Measurements from ENCODE around the gene NPTX1.

NPTX1 gene

DNA sequence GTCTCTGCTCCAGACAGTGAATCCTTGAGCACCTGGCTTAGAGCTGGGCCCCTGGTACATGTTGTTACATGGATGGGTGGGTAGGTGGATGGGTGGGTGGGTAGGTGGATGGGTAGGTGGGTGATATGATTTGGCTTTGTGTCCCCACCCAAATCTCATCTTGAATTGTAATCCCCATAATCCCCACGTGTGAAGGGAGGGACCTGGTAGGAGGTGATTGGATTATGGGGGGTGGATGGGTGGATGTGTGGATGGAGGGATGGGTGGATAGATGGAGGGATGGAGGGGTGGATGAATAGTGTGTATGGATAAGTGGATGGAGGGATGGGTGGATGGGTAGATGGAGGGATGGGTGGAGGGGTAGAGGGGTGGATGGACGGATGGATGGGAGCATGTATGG, 26.6 kb upstream of the NPTX1 start:
- DNase-seq: no peak

DNA sequence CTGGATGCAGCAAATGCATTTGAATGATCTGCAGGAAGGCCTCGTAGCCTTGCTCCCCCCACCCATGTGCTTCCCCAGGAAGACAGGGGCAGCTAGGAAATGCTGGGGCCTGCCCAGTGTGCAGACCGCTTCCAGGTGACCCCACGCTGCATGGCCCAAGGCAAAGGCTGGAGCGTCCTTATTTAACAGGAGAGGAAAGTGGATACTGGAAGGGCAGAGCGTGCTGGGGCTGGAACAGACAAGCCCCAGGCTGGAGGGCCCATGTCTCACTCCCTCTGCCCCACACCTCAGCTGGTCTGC, 26.1 kb upstream of the NPTX1 start:
- DNase-seq: no peak

DNA sequence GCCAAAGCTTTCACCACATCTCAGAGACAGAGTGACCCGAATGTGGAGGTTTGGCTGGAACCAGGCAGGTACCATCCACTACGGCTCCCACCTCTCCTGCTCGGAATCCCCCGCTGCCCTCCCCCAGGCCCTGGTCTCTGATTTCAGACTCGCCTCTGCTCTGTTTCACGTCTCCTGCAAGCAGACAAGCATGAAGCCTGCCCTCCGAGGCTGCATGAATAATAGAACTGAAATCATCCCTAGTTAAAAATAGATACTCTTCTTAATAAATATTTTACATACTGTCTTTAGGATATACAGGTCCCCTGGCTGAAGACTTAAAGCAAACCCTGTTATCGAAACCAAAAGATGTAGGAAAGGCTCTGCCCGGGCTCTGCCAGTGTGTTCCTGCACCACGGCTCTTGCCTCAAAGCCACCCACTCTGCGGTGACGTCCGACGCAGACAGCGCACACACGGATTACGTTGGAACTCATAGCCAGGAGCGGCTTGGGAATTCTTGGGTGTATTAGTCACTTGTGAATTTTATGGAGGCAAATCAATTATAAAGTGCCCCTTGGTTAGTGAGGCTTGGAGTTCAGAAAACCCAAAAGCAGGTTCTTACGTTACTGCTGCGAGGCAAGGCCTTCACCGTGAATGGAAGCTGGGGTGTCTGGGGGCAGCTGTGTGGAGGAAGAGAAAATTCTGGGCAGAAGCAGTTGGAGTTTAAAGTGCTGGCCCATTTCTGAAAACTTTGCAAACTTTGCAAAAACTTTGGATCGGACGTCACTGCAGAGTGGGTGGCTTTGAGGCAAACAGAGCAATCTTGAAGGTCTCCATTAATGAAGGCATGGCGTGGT, 25.6 kb upstream of the NPTX1 start:
- no peak for DNase-seq

DNA sequence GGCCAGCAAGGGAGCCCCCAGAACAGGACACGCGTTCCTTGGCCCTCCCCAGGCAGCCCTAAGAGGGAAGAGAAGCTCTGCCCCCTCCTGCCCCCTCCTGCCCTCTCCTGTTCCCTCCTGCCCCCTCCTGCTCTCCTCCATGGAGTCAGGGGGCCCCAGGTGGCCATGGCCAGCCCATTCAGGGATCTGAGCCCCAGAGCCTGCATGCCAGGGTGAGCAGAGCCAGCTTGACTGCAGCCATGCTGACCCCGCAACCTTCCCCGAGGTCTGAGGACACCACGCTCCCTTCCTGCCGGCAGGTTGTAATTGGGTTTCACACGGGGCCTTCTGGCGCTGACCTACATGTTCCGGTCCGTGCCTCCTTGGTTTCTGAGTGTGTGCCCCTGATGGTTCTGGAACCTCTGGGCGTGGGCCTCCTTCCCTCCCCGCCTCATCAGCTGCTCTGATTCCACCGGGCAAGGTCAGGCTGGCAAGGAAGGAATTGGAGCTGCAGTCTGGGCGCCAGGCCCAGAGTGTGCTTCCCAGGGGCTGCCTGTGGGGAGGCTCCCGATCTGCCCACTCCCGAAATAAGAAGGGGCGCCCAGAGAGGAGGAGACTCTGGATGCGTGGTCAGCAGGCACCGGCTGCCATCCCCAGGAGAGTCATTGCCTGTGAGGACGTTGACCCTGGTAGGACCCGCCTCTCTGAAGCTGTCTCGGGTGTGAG, 23.7 kb upstream of the NPTX1 start:
- no peak for DNase-seq

DNA sequence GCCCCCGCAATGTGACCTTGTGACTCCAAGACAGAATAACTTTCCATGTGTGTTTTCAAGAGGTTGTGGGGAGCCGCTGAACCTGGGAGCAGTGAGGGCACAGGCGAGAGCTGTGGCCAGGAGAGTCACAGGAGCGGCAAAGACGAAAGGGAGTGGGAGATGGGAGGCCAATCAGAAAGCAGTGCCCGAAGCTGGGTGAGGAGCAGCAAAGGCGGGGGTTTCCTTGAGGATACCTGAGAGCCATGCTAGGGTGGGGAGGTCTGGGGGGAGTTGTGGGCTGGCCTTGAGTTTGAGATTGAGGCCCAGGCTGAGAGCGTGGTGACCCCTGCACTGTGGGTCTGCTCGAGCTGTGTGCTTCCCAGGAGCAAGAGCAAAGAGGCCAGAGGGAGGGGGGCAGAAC, 23.2 kb upstream of the NPTX1 start:
- no peak for DNase-seq

DNA sequence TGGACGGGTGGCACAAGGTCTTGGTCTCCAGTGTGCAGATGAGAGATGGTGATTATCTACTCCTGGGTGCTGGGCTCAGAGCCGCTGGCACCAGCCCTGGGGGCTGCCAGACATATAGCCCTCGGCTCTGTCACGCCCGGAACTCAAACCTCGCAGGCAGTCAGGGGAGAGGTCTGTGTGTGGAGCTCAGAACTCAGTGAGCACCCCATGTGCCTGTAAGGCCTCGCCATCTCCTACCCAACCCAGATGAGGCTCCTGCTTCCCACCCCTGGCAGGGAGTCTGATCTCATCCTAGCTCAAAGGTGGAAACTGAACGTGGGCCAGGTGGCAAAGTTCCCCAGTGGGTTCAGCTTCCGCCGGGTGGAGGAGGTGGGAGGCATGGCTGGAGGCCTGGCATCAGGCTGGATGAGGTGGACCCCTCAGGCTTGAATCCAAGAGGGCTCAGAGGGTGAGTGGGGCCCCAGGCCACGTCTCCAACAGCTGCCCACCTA, 22.6 kb upstream of the NPTX1 start:
- DNase-seq: no peak

DNA sequence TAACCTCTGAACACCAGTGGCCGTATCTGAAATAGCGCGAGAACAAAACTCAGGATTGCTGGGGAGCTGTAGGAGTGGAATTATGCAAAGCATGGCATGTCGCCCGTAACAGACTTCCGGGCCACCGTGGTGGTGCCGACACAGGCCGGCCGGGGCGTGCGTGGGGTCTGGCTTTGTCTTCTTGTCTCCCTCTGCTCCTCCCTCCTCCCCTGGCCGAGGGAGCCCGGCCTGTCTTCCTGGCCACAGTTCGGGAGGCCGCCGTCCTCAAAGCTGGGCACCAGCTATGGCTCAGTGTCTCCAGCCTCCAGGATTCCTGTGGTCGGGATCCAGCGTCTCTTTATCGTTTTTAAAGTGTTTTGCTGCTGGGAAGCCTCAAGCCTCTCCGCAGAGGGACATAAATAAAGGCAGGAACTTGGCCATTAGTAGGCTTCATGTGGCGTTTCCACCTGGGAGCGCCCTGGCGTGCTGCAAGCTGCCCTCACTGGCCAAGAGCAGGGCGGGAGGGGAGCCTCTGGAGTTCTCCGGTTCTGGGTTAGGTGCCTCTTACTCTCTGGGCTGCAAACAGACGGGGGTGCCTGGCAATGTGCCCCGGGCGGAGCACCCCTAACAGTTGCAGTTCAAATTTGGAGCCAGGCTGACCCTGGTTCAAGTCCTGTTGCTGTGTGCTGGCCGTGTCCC, 22.0 kb upstream of the NPTX1 start:
- DNase-seq: no peak

DNA sequence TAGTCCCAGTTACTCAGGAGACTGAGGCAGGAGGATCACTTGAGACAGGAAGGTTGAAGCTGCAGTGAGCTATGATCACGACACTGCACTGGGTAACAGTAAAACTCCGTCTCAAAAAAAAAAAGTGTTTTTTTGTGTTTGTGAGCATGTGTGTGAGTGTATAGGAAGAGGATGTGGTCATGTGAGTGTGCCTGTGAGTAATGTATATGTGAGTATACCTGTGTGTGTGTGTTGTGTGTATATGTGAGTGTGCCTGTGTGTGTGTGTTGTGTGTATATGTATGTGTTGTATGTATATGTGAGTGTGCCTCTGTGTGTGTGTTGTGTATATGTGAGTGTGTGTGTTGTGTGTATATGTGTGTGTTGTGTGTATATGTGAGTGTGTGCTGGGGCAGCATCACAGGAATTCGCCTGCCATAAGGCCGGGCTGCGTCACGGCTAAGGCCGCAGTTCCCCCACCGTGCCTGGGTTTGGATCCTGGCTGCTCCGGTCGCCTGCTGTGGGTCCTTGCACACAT, 21.4 kb upstream of the NPTX1 start:
- DNase-seq: no peak

DNA sequence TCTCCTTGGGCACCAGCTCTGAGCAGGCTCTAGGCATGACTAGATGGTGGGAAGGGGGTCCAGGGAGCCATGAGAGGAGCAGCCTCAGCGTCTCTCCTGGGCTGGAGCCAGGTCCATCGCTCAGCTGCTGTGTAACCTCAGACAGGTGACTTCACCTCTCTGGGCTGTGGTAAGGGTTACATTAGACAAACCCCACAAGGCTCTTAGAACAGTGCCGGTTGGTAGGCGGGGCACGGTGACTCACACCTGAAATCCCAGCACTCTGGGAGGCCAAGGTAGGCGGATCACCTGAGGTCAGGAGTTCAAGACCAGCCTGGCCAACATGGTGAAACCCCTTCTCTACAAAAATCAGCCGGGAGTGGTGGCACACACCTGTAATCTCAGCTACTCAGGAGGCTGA, 18.1 kb upstream of the NPTX1 start:
- no peak for DNase-seq

DNA sequence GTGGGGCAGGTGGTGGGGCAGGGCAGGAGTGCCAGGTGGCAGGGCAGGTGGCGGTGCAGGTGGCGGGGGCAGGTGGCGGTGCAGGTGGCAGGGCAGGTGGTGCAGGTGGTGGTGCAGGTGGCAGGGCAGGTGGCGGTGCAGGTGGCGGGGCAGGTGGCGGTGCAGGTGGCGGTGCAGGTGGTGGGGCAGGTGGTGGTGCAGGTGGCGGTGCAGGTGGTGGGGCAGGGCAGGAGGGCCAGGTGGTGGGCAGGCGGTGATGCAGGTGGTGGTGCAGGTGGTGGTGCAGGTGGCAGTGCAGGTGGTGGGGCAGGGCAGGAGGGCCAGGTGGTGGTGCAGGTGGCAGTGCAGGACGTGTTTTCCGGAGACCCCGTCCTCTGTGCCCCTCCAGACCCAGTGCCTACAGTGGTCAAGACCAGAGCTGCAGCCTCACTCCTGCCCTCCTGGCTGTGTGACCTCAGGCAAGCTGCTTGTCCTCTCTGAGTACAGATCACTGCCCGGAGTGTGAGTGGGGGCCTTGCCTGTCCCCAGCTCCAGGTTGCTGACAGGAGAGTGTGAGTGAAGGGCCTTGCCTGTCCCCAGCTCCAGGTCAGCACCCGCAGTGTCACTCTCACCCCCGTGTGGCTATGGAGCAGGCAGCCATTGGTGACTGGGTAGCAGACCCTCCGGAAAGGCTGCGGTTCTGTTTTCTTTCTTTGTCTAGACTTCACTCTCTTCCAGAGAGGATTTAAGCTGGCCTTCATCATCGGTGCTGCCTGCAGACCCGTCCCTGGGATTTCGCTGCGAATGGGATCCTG, 16.1 kb upstream of the NPTX1 start:
- no peak for DNase-seq

DNA sequence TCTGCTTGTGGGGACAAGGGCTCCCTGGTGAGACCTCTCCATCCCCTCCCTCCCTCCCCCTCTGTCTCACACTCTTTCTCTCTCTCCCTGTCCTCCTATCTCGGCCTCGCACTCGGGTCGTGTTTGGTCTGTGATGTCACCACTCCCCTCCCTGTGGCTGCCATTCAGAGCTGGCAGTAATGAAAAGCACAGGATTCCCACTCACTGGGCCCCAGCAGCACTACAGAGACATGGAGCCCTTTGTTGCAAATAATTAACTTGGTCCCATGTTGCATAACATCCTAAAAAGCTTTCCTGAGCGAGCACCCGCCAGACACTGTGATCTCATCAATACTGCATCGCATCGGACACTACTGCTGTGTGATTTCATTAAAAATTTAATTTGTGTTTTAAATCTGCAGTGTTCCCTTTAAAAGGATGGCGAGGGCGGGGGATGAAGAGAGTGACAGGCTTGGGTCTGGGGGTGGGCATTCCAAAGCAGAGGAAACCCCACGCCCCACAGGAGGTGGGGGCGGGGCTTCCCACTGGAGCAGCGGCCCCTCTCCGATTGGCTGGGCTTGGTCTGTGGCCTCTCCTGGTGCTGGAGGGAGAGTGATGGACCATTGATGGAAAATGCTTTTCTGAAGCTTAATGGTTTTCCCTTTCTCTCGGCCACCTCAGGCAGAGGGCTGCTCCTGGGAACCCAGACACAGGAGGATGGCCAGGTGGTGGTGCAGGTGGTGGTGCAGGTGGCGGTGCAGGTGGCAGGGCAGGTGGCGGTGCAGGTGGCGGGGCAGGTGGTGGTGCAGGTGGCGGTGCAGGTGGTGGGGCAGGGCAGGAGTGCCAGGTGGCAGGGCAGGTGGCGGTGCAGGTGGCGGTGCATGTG, 15.3 kb upstream of the NPTX1 start:
- no peak for DNase-seq

DNA sequence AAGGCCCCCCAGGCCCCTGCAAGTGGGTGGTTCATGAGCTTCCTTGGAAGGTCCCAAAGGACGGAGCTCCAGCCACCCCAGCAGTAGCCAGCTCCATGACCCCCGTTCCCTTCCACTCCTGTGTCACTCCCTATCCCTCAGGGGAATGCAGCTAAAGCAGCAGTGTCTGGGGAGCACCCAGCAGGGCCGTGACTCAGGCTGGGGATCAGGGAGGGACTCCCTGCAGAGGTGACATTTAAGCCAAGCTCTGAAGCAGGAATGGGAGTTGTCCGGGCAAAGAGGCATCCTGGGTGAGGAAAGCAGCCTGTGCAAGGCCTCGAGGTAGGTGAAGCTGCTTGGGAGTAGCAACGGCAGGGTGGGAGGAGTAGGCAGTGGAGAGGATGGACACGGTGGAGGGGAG, 11.1 kb upstream of the NPTX1 start:
- DNase-seq: no peak

DNA sequence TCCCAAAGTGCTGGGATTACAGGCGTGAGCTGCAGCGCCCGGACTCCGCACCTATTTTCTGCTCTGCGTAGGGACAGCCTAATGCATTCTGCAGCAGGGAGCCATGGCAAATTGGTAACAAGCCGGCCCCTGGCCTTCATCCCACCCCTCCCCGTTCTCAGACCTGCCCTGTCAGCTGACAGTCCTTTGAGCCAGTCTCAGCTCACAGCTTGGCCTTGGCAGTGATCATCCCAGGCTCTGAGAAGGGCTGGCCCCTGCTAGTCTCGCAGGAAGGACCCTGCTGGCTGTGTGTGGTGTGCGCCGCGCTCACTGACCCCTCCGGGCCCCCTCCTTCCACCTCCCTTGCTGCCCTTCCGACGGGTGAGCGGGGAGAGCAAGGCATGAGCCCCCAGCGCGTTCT, 10.3 kb upstream of the NPTX1 start:
- no peak for DNase-seq

DNA sequence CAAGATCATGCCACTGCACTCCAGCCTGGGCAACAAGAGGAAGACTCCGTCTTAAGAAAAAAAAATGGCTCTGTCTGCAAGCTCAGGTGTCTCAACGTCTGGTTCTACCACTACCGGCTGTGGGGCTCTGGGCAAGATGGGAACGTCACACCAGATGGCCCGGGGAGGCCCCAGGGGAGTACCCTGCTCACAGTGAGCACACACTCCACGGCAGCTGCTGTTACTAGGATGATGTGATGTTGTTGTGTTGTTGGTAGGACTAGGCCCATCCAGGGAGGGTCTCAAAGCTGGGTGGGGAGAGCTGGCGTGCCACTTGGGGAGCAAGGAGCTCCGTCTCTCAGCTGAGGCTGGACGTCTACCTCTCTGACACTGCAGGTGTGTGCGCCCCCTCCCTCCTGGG, 9.4 kb upstream of the NPTX1 start:
- no peak for DNase-seq

DNA sequence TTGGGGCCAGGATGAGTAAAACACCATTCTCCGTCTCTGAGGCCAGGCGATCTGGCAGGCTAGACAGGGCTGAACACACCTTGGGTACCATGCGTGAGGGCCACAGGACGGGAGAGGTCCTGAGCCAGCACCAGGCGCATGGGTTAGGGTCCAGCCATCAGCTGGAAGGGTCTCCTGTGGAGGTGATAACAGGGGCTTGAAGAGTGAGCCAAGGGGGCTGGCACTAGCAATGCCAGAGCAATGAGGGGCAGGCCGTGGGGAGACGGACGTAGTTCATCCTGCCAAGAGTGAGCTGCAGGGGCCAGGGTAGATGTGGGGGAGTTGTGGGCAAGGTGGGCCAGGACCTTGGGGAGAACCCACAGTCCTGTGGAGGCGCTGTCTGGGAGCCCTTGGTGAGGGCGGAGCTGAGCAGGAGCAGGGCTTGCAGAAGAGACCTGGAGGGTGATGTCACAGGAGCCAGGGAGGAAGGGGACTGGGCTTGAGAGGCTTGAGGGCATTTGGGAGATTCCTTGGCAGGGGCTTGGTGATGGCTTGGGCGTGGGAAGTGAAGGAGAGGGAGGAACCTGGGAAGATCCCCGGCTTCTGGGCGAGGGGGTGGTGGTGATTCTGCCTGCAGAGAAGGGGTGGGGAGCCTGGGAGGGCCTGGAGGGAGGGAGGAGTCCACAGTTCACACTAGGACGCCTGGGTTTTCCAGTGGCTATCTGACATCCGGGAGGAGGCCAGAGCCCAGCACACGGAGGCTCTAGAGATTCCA, 6.3 kb upstream of the NPTX1 start:
- no peak for DNase-seq

DNA sequence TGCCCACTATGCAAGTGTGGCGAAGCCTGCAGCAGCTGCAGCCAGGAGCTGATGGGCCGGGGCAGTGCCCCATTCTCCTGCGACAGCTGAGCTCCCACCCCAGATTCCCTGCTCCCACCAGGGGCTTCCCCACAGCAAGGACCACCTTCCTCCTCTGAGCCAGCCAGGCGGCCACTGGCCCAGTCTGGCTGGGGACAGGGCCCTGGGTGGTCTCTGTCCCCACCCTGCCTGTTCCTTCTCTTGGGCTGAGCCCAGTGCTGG, 5.6 kb upstream of the NPTX1 start:
- no peak for DNase-seq

DNA sequence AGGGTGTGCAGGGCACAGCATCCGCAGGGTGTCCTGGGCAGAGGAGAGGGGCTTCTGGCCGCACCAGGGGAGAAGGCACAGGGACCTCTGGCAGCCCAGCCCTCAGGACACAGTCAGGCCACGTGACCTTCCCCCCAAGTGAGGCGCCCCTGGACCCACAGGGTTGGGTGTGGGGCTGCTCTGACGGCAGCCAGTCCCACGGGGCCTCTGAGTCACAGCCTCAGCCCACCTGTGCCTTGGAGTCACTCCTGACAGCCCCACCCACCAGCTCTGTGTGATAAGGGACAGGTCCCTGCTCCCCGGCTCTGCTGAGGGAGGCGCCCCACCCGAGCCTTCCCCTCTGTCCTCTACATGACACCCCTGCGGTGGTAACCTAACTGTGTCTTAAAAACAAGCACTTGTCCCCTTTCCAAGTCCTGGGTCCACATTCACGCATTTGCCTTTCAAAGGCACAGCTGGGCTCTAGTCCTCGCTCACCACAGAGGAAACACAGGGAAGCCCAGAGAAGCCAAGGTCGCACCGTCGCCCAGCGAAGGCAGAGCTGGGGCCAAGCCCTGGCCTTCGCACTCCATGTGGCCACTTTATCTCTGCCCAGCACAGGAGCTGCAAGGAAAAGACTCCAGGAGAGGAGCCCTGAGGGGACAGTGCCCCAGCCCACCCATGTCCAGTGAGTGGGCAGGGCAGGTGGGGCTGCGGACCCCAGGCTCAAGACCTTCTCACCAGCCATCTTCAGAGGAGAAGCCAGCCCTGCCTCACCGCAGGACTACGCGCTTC, 5.1 kb upstream of the NPTX1 start:
- DNase-seq: no peak

DNA sequence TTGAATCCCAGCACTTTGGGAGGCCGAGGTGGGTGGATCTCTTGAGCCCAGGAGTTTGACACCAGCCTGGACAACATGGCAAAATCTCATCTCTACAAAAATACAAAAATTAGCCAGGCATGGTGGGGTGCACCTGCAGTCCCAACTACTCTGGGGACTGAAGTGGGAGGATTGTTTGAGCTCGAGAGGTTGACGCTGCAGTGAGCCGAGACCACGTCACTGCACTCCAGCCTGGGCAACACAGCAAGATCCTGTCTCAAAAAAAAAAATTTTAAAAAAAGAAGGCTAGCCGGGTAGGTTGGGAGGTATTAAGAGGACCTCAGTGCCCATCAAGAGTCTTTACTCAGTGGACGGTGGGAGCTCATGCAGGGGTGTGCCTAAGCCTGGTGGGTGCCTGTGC, 3.8 kb upstream of the NPTX1 start:
- DNase-seq: no peak

DNA sequence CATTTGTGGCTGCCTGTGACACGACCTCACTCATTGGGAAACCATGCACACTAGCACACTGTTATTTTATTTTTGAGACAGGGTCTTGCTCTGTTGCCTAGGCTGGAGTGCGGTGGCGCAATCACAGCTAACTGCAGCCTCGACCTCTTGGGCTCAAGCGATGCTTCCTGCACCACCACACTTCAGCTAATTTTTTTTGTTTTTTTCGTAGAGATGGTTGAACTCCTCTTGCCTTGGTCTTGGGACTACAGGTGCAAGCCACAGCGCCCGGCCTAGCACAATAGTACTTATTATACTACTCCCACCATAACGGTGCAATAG, 2.8 kb upstream of the NPTX1 start:
- no peak for DNase-seq

DNA sequence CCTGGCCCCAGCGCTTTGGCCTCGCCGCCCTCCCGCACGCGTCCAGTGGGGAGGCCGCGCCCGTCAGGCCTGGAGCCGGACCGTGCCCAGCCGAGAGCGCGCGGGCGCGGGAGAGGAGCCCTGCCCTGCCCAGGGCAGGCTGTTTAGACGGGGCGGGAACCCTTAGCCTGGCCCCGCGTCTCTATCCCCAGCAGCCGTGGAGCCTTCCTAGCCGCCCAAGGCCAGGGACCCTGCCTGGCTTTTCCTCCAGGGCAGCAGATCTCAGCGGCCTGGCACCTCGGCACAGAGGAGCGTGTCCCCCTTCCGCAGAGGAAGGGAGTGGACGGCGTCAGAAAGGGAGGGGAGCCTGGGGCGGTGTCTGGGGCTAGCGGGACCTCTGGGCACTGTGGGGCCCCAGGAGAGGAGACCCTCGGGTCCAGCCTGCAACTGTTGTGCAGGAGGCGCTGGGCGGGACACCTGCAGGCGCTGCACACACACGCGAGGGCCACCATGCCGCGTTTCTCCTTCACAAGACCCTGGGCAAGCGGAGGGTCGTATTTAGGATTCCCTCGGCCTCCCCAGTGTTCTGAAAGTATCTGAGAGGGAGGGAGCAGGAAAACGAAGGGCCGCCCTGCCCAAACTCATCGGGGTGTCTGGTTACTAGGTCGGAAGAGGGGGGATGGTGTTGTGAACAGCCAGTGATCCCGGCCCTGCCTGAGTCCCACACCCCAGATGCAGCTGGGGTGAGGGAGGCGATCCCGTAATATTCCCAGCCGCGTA, 2.3 kb upstream of the NPTX1 start:
- DNase-seq: no peak
